IMR-90 (cell line): ENCODE measurements around the gene PI4K2B. TPM values are rescaled to one million over a fixed set of nuclear protein-coding genes. Genes with fewer than 3 reads are reported as not detected.
A peak's percentile ranks its signal among the peaks of the same experiment; 100 is the strongest.

Experiments used
- ATAC-seq: fragments of 200-7000 bp; cut with Tn5 transposase; 2 replicates; pipeline ENCODE4 v1.9.1; 2020; ENCODE audit warnings: low read depth, mild to moderate bottlenecking, moderate library complexity
- BruUV-seq: library from RNA; stranded (reverse); fragments of 400-500 nt; replicated peaks from 2 replicates; lab custom pipeline; 2021; lab: Mats Ljungman, UMichigan
- CTCF ChIA-PET: fragments of 300-600 bp; formaldehyde crosslinking; extraction: SDS; loops from one replicate; lab custom pipeline; 2021; ENCODE audit warnings: antibody characterized with exemption; lab: Yijun Ruan, JAX
- POLR2A ChIA-PET: fragments of 300-600 bp; sonication (Branson Sonifier 250); formaldehyde crosslinking; loops from one replicate; lab custom pipeline; 2022; ENCODE audit warnings: antibody characterized with exemption; ENCODE audit not compliant: unreplicated experiment; lab: Charles Lee
- DNase-seq: peaks from one replicate; pipeline ENCODE4 v3.0.0; 2013
- H2AFZ ChIP-seq: replicated peaks from 2 replicates; pipeline ENCODE3; 2013; ENCODE audit warnings: low read length, mild to moderate bottlenecking; ENCODE audit not compliant: poor library complexity
- H2AK5ac ChIP-seq: 2 replicates; pipeline ENCODE4 v1.6.1; 2013; ENCODE audit warnings: low read depth, low read length, inconsistent platforms
- H2AK9ac ChIP-seq: replicated peaks from 2 replicates; pipeline ENCODE3; 2013; ENCODE audit warnings: mild to moderate bottlenecking, low read depth, low read length, moderate library complexity; ENCODE audit not compliant: poor library complexity
- H2BK120ac ChIP-seq: 2 replicates; pipeline ENCODE4 v1.6.1; 2013; ENCODE audit warnings: low read depth, low read length, inconsistent platforms
- H2BK15ac ChIP-seq: 3 replicates; pipeline ENCODE4 v1.6.1; 2013; ENCODE audit warnings: low read depth, low read length, inconsistent platforms
- H2BK20ac ChIP-seq: 2 replicates; pipeline ENCODE4 v1.6.1; 2013; ENCODE audit warnings: low read depth, mild to moderate bottlenecking, inconsistent platforms, low read length, moderate library complexity
- H2BK5ac ChIP-seq: 2 replicates; pipeline ENCODE4 v1.6.1; 2013; ENCODE audit warnings: mild to moderate bottlenecking, low read depth, low read length, inconsistent platforms; ENCODE audit not compliant: poor library complexity, severe bottlenecking
- H3K14ac ChIP-seq: replicated peaks from 2 replicates; pipeline ENCODE4 v1.6.1; 2013; ENCODE audit warnings: low read depth, low read length, inconsistent platforms
- H3K18ac ChIP-seq: 2 replicates; pipeline ENCODE4 v1.6.1; 2013; ENCODE audit warnings: low read depth, low read length, control low read depth
- H3K23ac ChIP-seq: 2 replicates; pipeline ENCODE4 v1.6.1; 2013; ENCODE audit warnings: low read depth, low read length, inconsistent platforms
- H3K27ac ChIP-seq: 2 replicates; pipeline ENCODE4 v1.5.1; 2013; ENCODE audit warnings: mild to moderate bottlenecking, control low read depth, low read length; ENCODE audit not compliant: insufficient read depth
- H3K27me3 ChIP-seq: 2 replicates; pipeline ENCODE4 v1.6.1; 2013; ENCODE audit warnings: low read length; ENCODE audit not compliant: control insufficient read depth, insufficient read depth
- H3K36me3 ChIP-seq: 2 replicates; pipeline ENCODE4 v1.6.1; 2013; ENCODE audit warnings: low read length, mixed read lengths; ENCODE audit not compliant: control insufficient read depth, insufficient read depth
- H3K4ac ChIP-seq: 2 replicates; pipeline ENCODE4 v1.6.1; 2013; ENCODE audit warnings: low read depth, low read length, inconsistent platforms
- H3K4me1 ChIP-seq: 2 replicates; pipeline ENCODE4 v1.6.1; 2013; ENCODE audit warnings: low read length, mixed read lengths; ENCODE audit not compliant: control insufficient read depth, insufficient read depth
- H3K4me2 ChIP-seq: 2 replicates; pipeline ENCODE4 v1.6.1; 2013; ENCODE audit warnings: low read depth, mild to moderate bottlenecking, control low read depth, low read length, moderate library complexity
- H3K4me3 ChIP-seq: 2 replicates; pipeline ENCODE4 v1.5.1; 2013; ENCODE audit warnings: low read depth, mild to moderate bottlenecking, control low read depth, low read length, moderate library complexity; ENCODE audit not compliant: insufficient read depth
- H3K56ac ChIP-seq: 2 replicates; pipeline ENCODE4 v1.6.1; 2013; ENCODE audit warnings: low read length, inconsistent platforms; ENCODE audit not compliant: insufficient read depth; ENCODE audit errors: extremely low read depth
- H3K79me1 ChIP-seq, 2 experiments: 2 replicates each; pipeline ENCODE4 v1.6.1; 2013; ENCODE audit warnings: low read length in 2 of 2, inconsistent platforms in 1 of 2, low read depth in 1 of 2
- H3K9ac ChIP-seq: 2 replicates; pipeline ENCODE4 v1.6.1; 2013; ENCODE audit warnings: low read depth, low read length, control low read depth
- H3K9me1 ChIP-seq: 2 replicates; pipeline ENCODE4 v1.6.1; 2013; ENCODE audit warnings: low read length, inconsistent platforms; ENCODE audit not compliant: insufficient read depth
- H3K9me3 ChIP-seq: 2 replicates; pipeline ENCODE4 v1.6.1; 2013; ENCODE audit warnings: low read length; ENCODE audit not compliant: control insufficient read depth, insufficient read depth
- H4K20me1 ChIP-seq: 2 replicates; pipeline ENCODE4 v1.6.1; 2013; ENCODE audit warnings: low read length, inconsistent platforms; ENCODE audit not compliant: insufficient read depth
- H4K5ac ChIP-seq: 2 replicates; pipeline ENCODE4 v1.6.1; 2013; ENCODE audit warnings: mild to moderate bottlenecking, low read depth, low read length, control low read depth
- H4K8ac ChIP-seq, 2 experiments: 2 replicates each; pipeline ENCODE4 v1.6.1; 2013; ENCODE audit warnings: low read depth in 2 of 2, low read length in 2 of 2, control low read depth in 1 of 2, inconsistent platforms in 1 of 2
- H4K91ac ChIP-seq: 2 replicates; pipeline ENCODE4 v1.6.1; 2013; ENCODE audit warnings: low read depth, low read length, inconsistent platforms; ENCODE audit not compliant: insufficient read depth
- BHLHE40 ChIP-seq: fragments of 150-350 bp; IDR thresholded peaks from 2 replicates; pipeline ENCODE4 v1.6.1; 2016; ENCODE audit warnings: mild to moderate bottlenecking, low read depth, low read length
- CEBPB ChIP-seq: IDR thresholded peaks from 2 replicates; pipeline ENCODE4 v1.6.1; 2012; ENCODE audit warnings: low read depth, low read length, improper control_type of control experiment
- CHD1 ChIP-seq: IDR thresholded peaks from 2 replicates; pipeline ENCODE4 v1.6.1; 2012; ENCODE audit warnings: low read depth, low read length, improper control_type of control experiment
- ELK1 ChIP-seq: fragments of 150-350 bp; IDR thresholded peaks from 2 replicates; pipeline ENCODE4 v1.6.1; 2016; ENCODE audit warnings: low read depth, mild to moderate bottlenecking, low read length, moderate library complexity, borderline replicate concordance
- FOS ChIP-seq: fragments of 150-350 bp; IDR thresholded peaks from 2 replicates; pipeline ENCODE4 v1.6.1; 2016; ENCODE audit warnings: low read depth, low read length
- MAFK ChIP-seq: IDR thresholded peaks from 2 replicates; pipeline ENCODE4 v1.6.1; 2012; ENCODE audit warnings: low read depth, low read length, improper control_type of control experiment
- MAZ ChIP-seq: IDR thresholded peaks from 2 replicates; pipeline ENCODE4 v1.6.1; 2012; ENCODE audit warnings: low read depth, mild to moderate bottlenecking, low read length, improper control_type of control experiment, moderate library complexity, borderline replicate concordance
- MXI1 ChIP-seq: IDR thresholded peaks from 2 replicates; pipeline ENCODE4 v1.6.1; 2012; ENCODE audit warnings: low read depth, mild to moderate bottlenecking, low read length, moderate library complexity, borderline replicate concordance
- NFE2L2 ChIP-seq: fragments of 150-350 bp; IDR thresholded peaks from 2 replicates; pipeline ENCODE4 v1.6.1; 2016; ENCODE audit warnings: low read depth, mild to moderate bottlenecking, low read length
- RAD21 ChIP-seq: IDR thresholded peaks from 2 replicates; pipeline ENCODE4 v1.6.1; 2012; ENCODE audit warnings: low read length, improper control_type of control experiment
- RCOR1 ChIP-seq: IDR thresholded peaks from 2 replicates; pipeline ENCODE4 v1.6.1; 2012; ENCODE audit warnings: mild to moderate bottlenecking, low read length, improper control_type of control experiment; ENCODE audit not compliant: insufficient replicate concordance
- RFX5 ChIP-seq: IDR thresholded peaks from 2 replicates; pipeline ENCODE4 v1.8.0; 2012; ENCODE audit warnings: low read depth, mild to moderate bottlenecking, low read length, moderate library complexity
- SMC3 ChIP-seq: fragments of 150-350 bp; IDR thresholded peaks from 2 replicates; pipeline ENCODE4 v1.6.1; 2016; ENCODE audit warnings: low read depth, mild to moderate bottlenecking, antibody characterized with exemption, low read length, moderate library complexity
- USF2 ChIP-seq: fragments of 150-350 bp; IDR thresholded peaks from 2 replicates; pipeline ENCODE4 v1.6.1; 2017; ENCODE audit warnings: mild to moderate bottlenecking, antibody characterized with exemption, low read length, low read depth
- WGBS, 2 experiments: methylation state at CpG; one replicate each; pipeline versions ENCODE4 v1.1.5 to v1.1.7; 2013; ENCODE audit warnings: missing lambda C conversion rate in 2 of 2; ENCODE audit not compliant: insufficient read length in 1 of 2; ENCODE audit errors: extremely low coverage in 2 of 2; 5-methylcytosine and 5-hydroxymethylcytosine counted together
- dilution Hi-C: fragments of 300-500 bp; cut with HindIII; formaldehyde crosslinking; loops from one replicate; pipeline ENCODE4 v1.14.3; 2018; ENCODE audit warnings: low sequenced_read_pairs; ENCODE audit not compliant: unreplicated experiment
- in situ Hi-C: fragments of 300-500 bp; cut with MboI; formaldehyde crosslinking; loops from 3 replicates; pipeline ENCODE4 v1.14.3; 2019; ENCODE audit warnings: low sequenced_read_pairs, inconsistent platforms, mixed read lengths
- intact Hi-C: fragments of 100-400 bp; cut with micrococcal nuclease; formaldehyde crosslinking; loops from 2 replicates; pipeline ENCODE4 v1.10.0; 2022
- polyA plus RNA-seq, 3 experiments: library from polyadenylated mRNA; depleted of rRNA; stranded (reverse); fragments of >200 nt; gene quantifications; 2 replicates each; pipeline ENCODE4 v1.2.3, GENCODE V29; 2012; ENCODE audit warnings: low replicate concordance in 1 of 3
- total RNA-seq: library from RNA; depleted of rRNA; stranded (reverse); fragments of >200 nt; gene quantifications from 2 replicates; pipeline ENCODE4 v1.2.3, GENCODE V29; 2012

Gene PI4K2B
- total and polyA plus RNA-seq, 2 of the 4 experiments (the other 2 are of a cell fraction) = 6.5 to 7.6 TPM

- H2BK15ac ChIP-seq = no peak overlapping the region
- H3K56ac ChIP-seq = peak overlapping the region; percentile 64; the same call in 1 of the 2 replicates
- H3K36me3 ChIP-seq = peaks cover 1% of the 10 kb centered on the region; the same call in 1 of the 2 replicates
- H3K4me3 ChIP-seq = peak overlapping the region; percentile 79
- H3K4ac ChIP-seq = peak overlapping the region; percentile 83; the same call in 1 of the 2 replicates
- H3K4me1 ChIP-seq = peaks cover 8% of the 10 kb centered on the region
- H3K9ac ChIP-seq = peak overlapping the region; percentile 85
- peak overlapping the region; percentile 62 for H3K4me2 ChIP-seq
- H2AK9ac ChIP-seq = no peak overlapping the region
- intact Hi-C loops (loop anchor here (2.0 kb wide), 2 partner anchors 53 to 79 kb away; partner anchors contain the start of gene PI4K2B), in situ Hi-C loops (no loop called here), dilution Hi-C loops (no loop called here)
- no peak overlapping the region for H4K91ac ChIP-seq
- H3K27ac ChIP-seq = no peak overlapping the region; the same call in 1 of the 2 replicates
- peak overlapping the region; percentile 39 for H3K14ac ChIP-seq
- peak overlapping the region; percentile 23; the same call in 1 of the 2 replicates for H2BK120ac ChIP-seq
- H2AK5ac ChIP-seq = no peak overlapping the region
- H3K79me1 ChIP-seq = peaks cover 3 to 17% of the 10 kb centered on the region in 2 experiments
- peak overlapping the region; percentile 83 to 98 for H4K8ac ChIP-seq
- ChIA-PET POLR2A (no interaction called here), CTCF (interaction anchor here (0.5 to 1.8 kb wide), 18 partner anchors 8 to 513 kb away, joined by 3 to 18 read pairs (median 5); partner anchors contain the start of gene ANAPC4)
- H2AFZ ChIP-seq = peak overlapping the region; percentile 98
- H4K20me1 ChIP-seq = no peaks in the 10 kb centered on the region
- no TSS peak for BruUV-seq
- no peaks in the 10 kb centered on the region for H3K9me3 ChIP-seq
- no peak overlapping the region for H2BK20ac ChIP-seq
- peak overlapping the region; percentile 64 for H2BK5ac ChIP-seq
- ATAC-seq = no peak
- H3K18ac ChIP-seq = no peak overlapping the region
- TF ChIP-seq CHD1 (no peak), NFE2L2 (no peak), MXI1 (no peak), MAZ (no peak), RCOR1 (no peak), SMC3 (no peak), BHLHE40 (no peak), RAD21 (no peak), ELK1 (no peak), RFX5 (no peak), CEBPB (no peak), FOS (no peak), USF2 (no peak), MAFK (no peak)
- H4K5ac ChIP-seq = peak overlapping the region; percentile 80; the same call in 1 of the 2 replicates
- WGBS, 2 experiments = 19% methylated on average over 5 of the region's 23 CpGs; no CpG with 5 or more reads in 1 of the 2 experiments
- no peaks in the 10 kb centered on the region; the same call in 1 of the 2 replicates for H3K9me1 ChIP-seq
- peak overlapping the region; percentile 88 for H3K23ac ChIP-seq
- no peak for DNase-seq
- no peaks in the 10 kb centered on the region for H3K27me3 ChIP-seq
Observed at GRCh38 chr4:25313201-25313895, 79.5 kb downstream of the PI4K2B start.
